Mesenchymal stem cell (in vitro differentiated cells and primary cell): ENCODE results near the gene EPB41L2.

Experiments used
- DNase-seq: peaks from one replicate; pipeline ENCODE4 v3.0.0-alpha.2; 2013
- H2AFZ ChIP-seq: one replicate; pipeline ENCODE4 v1.6.1; 2013; ENCODE audit warnings: low read depth, mild to moderate bottlenecking, control low read depth, inconsistent platforms, low read length, moderate library complexity
- H2AK5ac ChIP-seq: 2 replicates; pipeline ENCODE4 v1.6.1; 2013; ENCODE audit warnings: low read length, moderate library complexity, mild to moderate bottlenecking, inconsistent platforms; ENCODE audit not compliant: severe bottlenecking
- H2BK120ac ChIP-seq: one replicate; pipeline ENCODE4 v1.6.1; 2013; ENCODE audit warnings: low read depth, mild to moderate bottlenecking, inconsistent platforms, low read length, moderate library complexity
- H2BK12ac ChIP-seq, 2 experiments: one replicate each; pipeline ENCODE4 v1.6.1; 2013; ENCODE audit warnings: inconsistent platforms in 2 of 2, low read length in 2 of 2, mild to moderate bottlenecking in 2 of 2, moderate library complexity in 2 of 2, control low read depth in 1 of 2
- H2BK15ac ChIP-seq: one replicate; pipeline ENCODE4 v1.6.1; 2013; ENCODE audit warnings: mild to moderate bottlenecking, low read depth, inconsistent platforms; ENCODE audit not compliant: poor library complexity, severe bottlenecking
- H2BK5ac ChIP-seq: 2 replicates; pipeline ENCODE4 v1.6.1; 2013; ENCODE audit warnings: low read depth, mild to moderate bottlenecking, low read length, control low read depth, inconsistent platforms; ENCODE audit not compliant: poor library complexity, severe bottlenecking
- H3K14ac ChIP-seq, 2 experiments: one replicate each; pipeline ENCODE4 v1.6.1; 2013; ENCODE audit warnings: inconsistent platforms in 2 of 2, low read length in 2 of 2, control low read depth in 1 of 2, mild to moderate bottlenecking in 1 of 2, moderate library complexity in 1 of 2
- H3K18ac ChIP-seq, 2 experiments: one replicate each; pipeline ENCODE4 v1.6.1; 2013; ENCODE audit warnings: inconsistent platforms in 2 of 2, low read length in 2 of 2, control low read depth in 1 of 2, low read depth in 1 of 2, mild to moderate bottlenecking in 1 of 2
- H3K23ac ChIP-seq, 2 experiments: one replicate each; pipeline ENCODE4 v1.6.1; 2013; ENCODE audit warnings: inconsistent platforms in 2 of 2, low read length in 2 of 2, mild to moderate bottlenecking in 2 of 2, moderate library complexity in 2 of 2, control low read depth in 1 of 2
- H3K27ac ChIP-seq: 2 replicates; pipeline ENCODE4 v1.5.1; 2013; ENCODE audit warnings: mild to moderate bottlenecking, moderate library complexity, low read length, control low read depth, inconsistent platforms; ENCODE audit not compliant: poor library complexity, severe bottlenecking
- H3K27me3 ChIP-seq, 2 experiments: 2 replicates each; pipeline versions ENCODE4 v1.6.1 to v1.7.0; 2013; ENCODE audit warnings: low read length in 2 of 2, mild to moderate bottlenecking in 2 of 2, moderate library complexity in 2 of 2, control low read depth in 1 of 2, inconsistent platforms in 1 of 2; ENCODE audit not compliant: control insufficient read depth in 1 of 2, insufficient read depth in 1 of 2
- H3K36me3 ChIP-seq, 2 experiments: 2 replicates each; pipeline versions ENCODE4 v1.6.1 to v1.7.0; 2013; ENCODE audit warnings: low read length in 2 of 2, control low read depth in 1 of 2, inconsistent platforms in 1 of 2, low read depth in 1 of 2, mild to moderate bottlenecking in 1 of 2; ENCODE audit not compliant: insufficient read depth in 2 of 2, control insufficient read depth in 1 of 2
- H3K4ac ChIP-seq, 2 experiments: one replicate each; pipeline ENCODE4 v1.6.1; 2013; ENCODE audit warnings: inconsistent platforms in 2 of 2, low read length in 2 of 2, mild to moderate bottlenecking in 2 of 2, moderate library complexity in 2 of 2, control low read depth in 1 of 2, low read depth in 1 of 2
- H3K4me1 ChIP-seq: 2 replicates; pipeline ENCODE4 v1.6.1; 2013; ENCODE audit warnings: low read depth, low read length, control low read depth; ENCODE audit not compliant: control insufficient read depth, insufficient read depth
- H3K4me2 ChIP-seq: 2 replicates; pipeline ENCODE4 v1.6.1; 2013; ENCODE audit warnings: low read length, mild to moderate bottlenecking, inconsistent platforms; ENCODE audit not compliant: poor library complexity, severe bottlenecking
- H3K4me3 ChIP-seq, 2 experiments: 2 replicates each; pipeline versions ENCODE4 v1.5.1 to v1.7.0; 2013; ENCODE audit warnings: low read length in 2 of 2, mild to moderate bottlenecking in 2 of 2, control low read depth in 1 of 2, low read depth in 1 of 2; ENCODE audit not compliant: insufficient read depth in 1 of 2
- H3K79me1 ChIP-seq: replicated peaks from 2 replicates; pipeline ENCODE4 v1.6.1; 2013; ENCODE audit warnings: mild to moderate bottlenecking, control low read depth, low read length, inconsistent platforms; ENCODE audit not compliant: poor library complexity, severe bottlenecking
- H3K9ac ChIP-seq: 2 replicates; pipeline ENCODE4 v1.7.0; 2013; ENCODE audit warnings: mild to moderate bottlenecking, low read length, moderate library complexity
- H3K9me3 ChIP-seq: 2 replicates; pipeline ENCODE4 v1.7.0; 2013; ENCODE audit warnings: mild to moderate bottlenecking, low read length; ENCODE audit not compliant: control insufficient read depth
- H4K8ac ChIP-seq: one replicate; pipeline ENCODE4 v1.6.1; 2013; ENCODE audit warnings: inconsistent platforms, mild to moderate bottlenecking, low read length, moderate library complexity
- H4K91ac ChIP-seq: one replicate; pipeline ENCODE4 v1.6.1; 2013; ENCODE audit warnings: mild to moderate bottlenecking, low read length, inconsistent platforms
- WGBS: methylation state at CpG from one replicate; pipeline ENCODE4 v1.1.7; 2013; ENCODE audit warnings: mixed read lengths; 5-methylcytosine and 5-hydroxymethylcytosine counted together

The EPB41L2 gene

GRCh38 chr6:130797061-130797460 lies 266.0 kb downstream of the EPB41L2 start:
- Histone ChIP-seq H3K18ac (no peak overlapping the region), H2BK12ac (no peak overlapping the region), H3K9me3 (peaks cover 20% of the 10 kb centered on the region), H3K9ac (no peak overlapping the region), H3K4me2 (no peak overlapping the region), H2AFZ (no peak overlapping the region), H3K23ac (no peak overlapping the region), H3K27me3 (no peaks in the 10 kb centered on the region), H2BK15ac (no peak overlapping the region), H3K4me1 (no peaks in the 10 kb centered on the region), H3K4me3 (no peak overlapping the region), H3K36me3 (no peaks in the 10 kb centered on the region), H4K91ac (no peak overlapping the region), H3K14ac (no peak overlapping the region), H3K27ac (no peak overlapping the region), H3K79me1 (no peaks in the 10 kb centered on the region), H2AK5ac (no peak overlapping the region), H4K8ac (no peak overlapping the region), H2BK5ac (no peak overlapping the region), H3K4ac (no peak overlapping the region), H2BK120ac (no peak overlapping the region)
- no peak for DNase-seq
- no CpG with 5 or more reads among the region's 2 CpGs for WGBS

- DNase-seq = no peak
- no peak overlapping the region for H2BK12ac ChIP-seq
- H3K9ac ChIP-seq = no peak overlapping the region
- H4K8ac ChIP-seq = no peak overlapping the region
- no peak overlapping the region for H3K18ac ChIP-seq
- no peak overlapping the region for H2BK120ac ChIP-seq
- H3K4me1 ChIP-seq = no peaks in the 10 kb centered on the region
- H3K14ac ChIP-seq = no peak overlapping the region
- H3K4me2 ChIP-seq = no peak overlapping the region
- H3K79me1 ChIP-seq = no peaks in the 10 kb centered on the region
- H3K9me3 ChIP-seq = peaks cover 20% of the 10 kb centered on the region
- H2AK5ac ChIP-seq = no peak overlapping the region
- no peak overlapping the region for H3K4ac ChIP-seq
- H3K23ac ChIP-seq = no peak overlapping the region
- H3K27ac ChIP-seq = no peak overlapping the region
- no peaks in the 10 kb centered on the region for H3K36me3 ChIP-seq
- H4K91ac ChIP-seq = no peak overlapping the region
- no peak overlapping the region for H3K4me3 ChIP-seq
- no peak overlapping the region for H2BK15ac ChIP-seq
- no peak overlapping the region for H2AFZ ChIP-seq
- H3K27me3 ChIP-seq = no peaks in the 10 kb centered on the region
- no peak overlapping the region for H2BK5ac ChIP-seq
Observed at GRCh38 chr6:130796313-130796905, 266.6 kb downstream of the EPB41L2 start.

- no peaks in the 10 kb centered on the region for H3K79me1 ChIP-seq
- WGBS = 67% methylated on average over 3 of the region's 3 CpGs
- DNase-seq = no peak
- H2AFZ ChIP-seq = no peak overlapping the region
- H4K8ac ChIP-seq = no peak overlapping the region
- H2BK120ac ChIP-seq = no peak overlapping the region
- H2AK5ac ChIP-seq = no peak overlapping the region
- H3K9me3 ChIP-seq = peaks cover 9% of the 10 kb centered on the region
- no peak overlapping the region for H2BK5ac ChIP-seq
- H3K23ac ChIP-seq = no peak overlapping the region
- no peak overlapping the region for H3K27ac ChIP-seq
- H2BK15ac ChIP-seq = no peak overlapping the region
- H3K27me3 ChIP-seq = no peaks in the 10 kb centered on the region
- no peaks in the 10 kb centered on the region for H3K36me3 ChIP-seq
- H3K4ac ChIP-seq = no peak overlapping the region
- no peak overlapping the region for H4K91ac ChIP-seq
- H2BK12ac ChIP-seq = no peak overlapping the region
- no peak overlapping the region for H3K9ac ChIP-seq
- H3K18ac ChIP-seq = no peak overlapping the region
- H3K4me1 ChIP-seq = no peaks in the 10 kb centered on the region
- no peak overlapping the region for H3K4me3 ChIP-seq
- no peak overlapping the region for H3K4me2 ChIP-seq
- no peak overlapping the region for H3K14ac ChIP-seq
Observed at GRCh38 chr6:130794738-130795137, 268.3 kb downstream of the EPB41L2 start.

GRCh38 chr6:130794010-130794697 lies 268.9 kb downstream of the EPB41L2 start:
- H3K36me3 ChIP-seq = no peaks in the 10 kb centered on the region
- no peaks in the 10 kb centered on the region for H3K27me3 ChIP-seq
- WGBS = 88% methylated on average over 1 of the region's 1 CpG
- H2AFZ ChIP-seq = no peak overlapping the region
- H2BK5ac ChIP-seq = no peak overlapping the region
- H3K4me2 ChIP-seq = no peak overlapping the region
- H3K4ac ChIP-seq = no peak overlapping the region
- peak overlapping the region; percentile 56 for H4K8ac ChIP-seq
- H2AK5ac ChIP-seq = no peak overlapping the region
- H3K18ac ChIP-seq = no peak overlapping the region
- no peak overlapping the region for H3K4me3 ChIP-seq
- no peak for DNase-seq
- no peaks in the 10 kb centered on the region for H3K4me1 ChIP-seq
- H3K79me1 ChIP-seq = no peaks in the 10 kb centered on the region
- H3K9ac ChIP-seq = no peak overlapping the region
- no peak overlapping the region for H2BK12ac ChIP-seq
- H4K91ac ChIP-seq = no peak overlapping the region
- H3K23ac ChIP-seq = no peak overlapping the region
- H2BK15ac ChIP-seq = no peak overlapping the region
- no peak overlapping the region for H2BK120ac ChIP-seq
- no peak overlapping the region for H3K14ac ChIP-seq
- H3K9me3 ChIP-seq = peaks cover 5% of the 10 kb centered on the region
- H3K27ac ChIP-seq = no peak overlapping the region
